Measurements from ENCODE around the gene TPSB2. TPM values are rescaled to one million over a fixed set of nuclear protein-coding genes. Genes with fewer than 3 reads are reported as not detected.

The TPSB2 gene
- polyA plus RNA-seq, 1 donor (not counting 4 experiments of a cell fraction or from before 2014, with no cell fraction given) = not detected

- no peak for FAIRE-seq
These were observed 17.3 kb downstream of the TPSB2 start for GRCh38 chr16:1212616-1213194.

GRCh38 chr16:1211451-1212268 is 18.3 kb downstream of the TPSB2 start:
- Histone ChIP-seq H3K4me3 (ENCODE audit: control insufficient read depth in 2 of 3, extremely low read depth in 1 of 3, insufficient read depth in 2 of 3, low read depth in 1 of 3, low read length in 3 of 3) (no peak overlapping the region), H3K4me2 (ENCODE audit: control insufficient read depth, extremely low read depth, insufficient read depth, low read depth, low read length) (no peak overlapping the region), H2AFZ (ENCODE audit: control insufficient read depth, low read length) (no peak overlapping the region), H3K27me3 (ENCODE audit: control insufficient read depth, extremely low read depth, insufficient read depth, low read length) (no peaks in the 10 kb centered on the region), H4K20me1 (ENCODE audit: control insufficient read depth, extremely low read depth, insufficient read depth, low read length) (no peaks in the 10 kb centered on the region), H3K9ac (ENCODE audit: control insufficient read depth, extremely low read depth, insufficient read depth, low read length) (no peak overlapping the region), H3K79me2 (ENCODE audit: control insufficient read depth, insufficient read depth, low read length) (no peaks in the 10 kb centered on the region), H3K27ac (ENCODE audit: control insufficient read depth, insufficient read depth, low read length) (no peak overlapping the region), H3K36me3 (ENCODE audit: control insufficient read depth in 2 of 2, extremely low read depth in 1 of 2, insufficient read depth in 2 of 2, low read length in 2 of 2) (no peaks in the 10 kb centered on the region), H3K9me1 (ENCODE audit: control insufficient read depth, extremely low read depth, insufficient read depth, low read length) (no peaks in the 10 kb centered on the region), H3K9me3 (ENCODE audit: control insufficient read depth, low read depth, low read length) (peaks cover 2% of the 10 kb centered on the region), H3K4me1 (ENCODE audit: control insufficient read depth, extremely low read depth, insufficient read depth, low read length) (no peaks in the 10 kb centered on the region)
- dilution Hi-C loops (cut with MboI; ENCODE audit: extremely low pct_ligation_motif_present, low sequenced_read_pairs) = no loop called here
- no peak for FAIRE-seq
- TF ChIP-seq EZH2 (IDR thresholded peaks at IDR 0.05; ENCODE audit: low read length) = no peak
- TF ChIP-seq, protein P1, sequence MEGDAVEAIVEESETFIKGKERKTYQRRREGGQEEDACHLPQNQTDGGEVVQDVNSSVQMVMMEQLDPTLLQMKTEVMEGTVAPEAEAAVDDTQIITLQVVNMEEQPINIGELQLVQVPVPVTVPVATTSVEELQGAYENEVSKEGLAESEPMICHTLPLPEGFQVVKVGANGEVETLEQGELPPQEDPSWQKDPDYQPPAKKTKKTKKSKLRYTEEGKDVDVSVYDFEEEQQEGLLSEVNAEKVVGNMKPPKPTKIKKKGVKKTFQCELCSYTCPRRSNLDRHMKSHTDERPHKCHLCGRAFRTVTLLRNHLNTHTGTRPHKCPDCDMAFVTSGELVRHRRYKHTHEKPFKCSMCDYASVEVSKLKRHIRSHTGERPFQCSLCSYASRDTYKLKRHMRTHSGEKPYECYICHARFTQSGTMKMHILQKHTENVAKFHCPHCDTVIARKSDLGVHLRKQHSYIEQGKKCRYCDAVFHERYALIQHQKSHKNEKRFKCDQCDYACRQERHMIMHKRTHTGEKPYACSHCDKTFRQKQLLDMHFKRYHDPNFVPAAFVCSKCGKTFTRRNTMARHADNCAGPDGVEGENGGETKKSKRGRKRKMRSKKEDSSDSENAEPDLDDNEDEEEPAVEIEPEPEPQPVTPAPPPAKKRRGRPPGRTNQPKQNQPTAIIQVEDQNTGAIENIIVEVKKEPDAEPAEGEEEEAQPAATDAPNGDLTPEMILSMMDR (optimal IDR thresholded peaks at IDR 0.05 in 1 of 3, IDR thresholded peaks at IDR 0.05 in 1 of 3, conservative IDR thresholded peaks at IDR 0.05 in 1 of 3; ENCODE audit: extremely low read depth in 1 of 3, insufficient read depth in 2 of 3, low read length in 3 of 3) = no peak
- no peak for DNase-seq (ENCODE audit: low read depth, low spot score)

More at GRCh38 chr16:1212616-1213194, 17.3 kb downstream of the TPSB2 start:
- TF ChIP-seq, protein P1 (optimal IDR thresholded peaks at IDR 0.05 in 1 of 3, IDR thresholded peaks at IDR 0.05 in 1 of 3, conservative IDR thresholded peaks at IDR 0.05 in 1 of 3; ENCODE audit: extremely low read depth in 1 of 3, insufficient read depth in 2 of 3, low read length in 3 of 3) = no peak
- TF ChIP-seq EZH2 (IDR thresholded peaks at IDR 0.05; ENCODE audit: low read length) = no peak
- H3K27me3 ChIP-seq (ENCODE audit: control insufficient read depth, extremely low read depth, insufficient read depth, low read length) = peaks cover under 1% of the 10 kb centered on the region
- dilution Hi-C loops (cut with MboI; ENCODE audit: extremely low pct_ligation_motif_present, low sequenced_read_pairs) = no loop called here
- no peaks in the 10 kb centered on the region for H3K9me1 ChIP-seq (ENCODE audit: control insufficient read depth, extremely low read depth, insufficient read depth, low read length)
- no peaks in the 10 kb centered on the region for H3K79me2 ChIP-seq (ENCODE audit: control insufficient read depth, insufficient read depth, low read length)
- no peaks in the 10 kb centered on the region for H4K20me1 ChIP-seq (ENCODE audit: control insufficient read depth, extremely low read depth, insufficient read depth, low read length)
- no peak for DNase-seq (ENCODE audit: low read depth, low spot score)
- H3K27ac ChIP-seq (ENCODE audit: control insufficient read depth, insufficient read depth, low read length) = no peak overlapping the region
- no peaks in the 10 kb centered on the region for H3K36me3 ChIP-seq (ENCODE audit: control insufficient read depth in 2 of 2, extremely low read depth in 1 of 2, insufficient read depth in 2 of 2, low read length in 2 of 2)
- no peak overlapping the region for H2AFZ ChIP-seq (ENCODE audit: control insufficient read depth, low read length)
- peaks cover 2% of the 10 kb centered on the region for H3K9me3 ChIP-seq (ENCODE audit: control insufficient read depth, low read depth, low read length)
- no peak overlapping the region for H3K4me2 ChIP-seq (ENCODE audit: control insufficient read depth, extremely low read depth, insufficient read depth, low read depth, low read length)
- no peaks in the 10 kb centered on the region for H3K4me1 ChIP-seq (ENCODE audit: control insufficient read depth, extremely low read depth, insufficient read depth, low read length)
- H3K9ac ChIP-seq (ENCODE audit: control insufficient read depth, extremely low read depth, insufficient read depth, low read length) = no peak overlapping the region
- H3K4me3 ChIP-seq (ENCODE audit: control insufficient read depth in 2 of 3, extremely low read depth in 1 of 3, insufficient read depth in 2 of 3, low read depth in 1 of 3, low read length in 3 of 3) = no peak overlapping the region

All from keratinocyte (primary cell).